Measurements from ENCODE around the gene MORC2. TPM values are rescaled to one million over a fixed set of nuclear protein-coding genes. Genes with fewer than 3 reads are reported as not detected.

MORC2 gene
- polyA plus RNA-seq, 3 donors, result 9.1 to 20.7 (median 11.2) TPM

GRCh38 chr22:30964858-30965257 lies 3.7 kb downstream of the MORC2 start:
- WGBS, 3 donors, result 82 to 89% (median 87%) methylated on average over 4 of the region's 4 CpGs
- no peak overlapping the region for H3K27ac ChIP-seq (ENCODE audit: low read depth, low read length)

GRCh38 chr22:30955153-30955552 lies 13.4 kb downstream of the MORC2 start:
- no peak overlapping the region for H3K27ac ChIP-seq (ENCODE audit: low read depth, low read length)
- WGBS, 3 donors, result 84 to 95% (median 93%) methylated on average over 4 of the region's 4 CpGs

GRCh38 chr22:30953206-30953605 lies 15.4 kb downstream of the MORC2 start:
- H3K27ac ChIP-seq (ENCODE audit: low read depth, low read length), result no peak overlapping the region
- 86 to 94% (median 93%) methylated on average over 2 of the region's 2 CpGs for WGBS, 3 donors

- WGBS, 3 donors, result 76 to 84% (median 84%) methylated on average over 7 of the region's 7 CpGs
- H3K27ac ChIP-seq (ENCODE audit: low read depth, low read length), result no peak overlapping the region
Observed at GRCh38 chr22:30949934-30950660, 18.5 kb downstream of the MORC2 start.

- no peak overlapping the region for H3K27ac ChIP-seq (ENCODE audit: low read depth, low read length)
- 63 to 75% (median 64%) methylated on average over 3 of the region's 3 CpGs for WGBS, 3 donors
Observed at GRCh38 chr22:30948930-30949342, 19.6 kb downstream of the MORC2 start.

GRCh38 chr22:30947816-30948454 lies 20.6 kb downstream of the MORC2 start:
- 17 to 41% (median 23%) methylated on average over 2 of the region's 2 CpGs for WGBS, 3 donors
- H3K27ac ChIP-seq (ENCODE audit: low read depth, low read length), result no peak overlapping the region

GRCh38 chr22:30947173-30947815 lies 21.3 kb downstream of the MORC2 start:
- H3K27ac ChIP-seq (ENCODE audit: low read depth, low read length), result no peak overlapping the region
- 51 to 72% (median 61%) methylated on average over 5 of the region's 5 CpGs for WGBS, 3 donors

- no peak overlapping the region for H3K27ac ChIP-seq (ENCODE audit: low read depth, low read length)
- 61 to 74% (median 71%) methylated on average over 7 of the region's 7 CpGs for WGBS, 3 donors
Observed at GRCh38 chr22:30946354-30946753, 22.2 kb downstream of the MORC2 start.

GRCh38 chr22:30945653-30946052 lies 22.9 kb downstream of the MORC2 start:
- WGBS, 3 donors, result 90 to 94% (median 93%) methylated on average over 2 of the region's 2 CpGs
- no peak overlapping the region for H3K27ac ChIP-seq (ENCODE audit: low read depth, low read length)

- H3K27ac ChIP-seq (ENCODE audit: low read depth, low read length), result no peak overlapping the region
Observed at GRCh38 chr22:30944986-30945385, 23.6 kb downstream of the MORC2 start.

GRCh38 chr22:30943368-30943767 lies 25.2 kb downstream of the MORC2 start:
- H3K27ac ChIP-seq (ENCODE audit: low read depth, low read length), result no peak overlapping the region
- 50 to 74% (median 63%) methylated on average over 3 of the region's 3 CpGs for WGBS, 3 donors

More at GRCh38 chr22:30944986-30945385, 23.6 kb downstream of the MORC2 start:
- 94 to 99% (median 96%) methylated on average over 4 of the region's 4 CpGs for WGBS, 3 donors

- no peak overlapping the region for H3K27ac ChIP-seq (ENCODE audit: low read depth, low read length)
- 86 to 90% (median 90%) methylated on average over 11 of the region's 11 CpGs for WGBS, 3 donors
Observed at GRCh38 chr22:30941363-30941740, 27.2 kb downstream of the MORC2 start.

GRCh38 chr22:30940685-30941362 lies 27.8 kb downstream of the MORC2 start:
- 76 to 82% (median 79%) methylated on average over 7 of the region's 7 CpGs for WGBS, 3 donors
- H3K27ac ChIP-seq (ENCODE audit: low read depth, low read length), result no peak overlapping the region

- no peak overlapping the region for H3K27ac ChIP-seq (ENCODE audit: low read depth, low read length)
- WGBS, 3 donors, result 85 to 92% (median 89%) methylated on average over 8 of the region's 8 CpGs
Observed at GRCh38 chr22:30934053-30934452, 34.5 kb downstream of the MORC2 start.

GRCh38 chr22:30933457-30933856 lies 35.1 kb downstream of the MORC2 start:
- WGBS, 3 donors, result 85 to 88% (median 87%) methylated on average over 7 of the region's 7 CpGs
- H3K27ac ChIP-seq (ENCODE audit: low read depth, low read length), result no peak overlapping the region

GRCh38 chr22:30932661-30933060 lies 35.9 kb downstream of the MORC2 start:
- no peak overlapping the region for H3K27ac ChIP-seq (ENCODE audit: low read depth, low read length)
- WGBS, 3 donors, result 94 to 97% (median 96%) methylated on average over 16 of the region's 16 CpGs

- H3K27ac ChIP-seq (ENCODE audit: low read depth, low read length), result no peak overlapping the region
- WGBS, 3 donors, result 91 to 97% (median 96%) methylated on average over 4 of the region's 4 CpGs
Observed at GRCh38 chr22:30931541-30932300, 36.9 kb downstream of the MORC2 start.

- 91 to 96% (median 96%) methylated on average over 3 of the region's 3 CpGs for WGBS, 3 donors
- H3K27ac ChIP-seq (ENCODE audit: low read depth, low read length), result no peak overlapping the region
Observed at GRCh38 chr22:30930228-30930627, 38.3 kb downstream of the MORC2 start.

All from adipose tissue (tissue), 3 donors.